T follicular helper cell (primary cell): ENCODE results near the gene PSPN.

ENCODE experiments used
- DNase-seq: peaks from one replicate; pipeline ENCODE4 v3.0.0-alpha.2; 2020; ENCODE audit warnings: low read depth
- total RNA-seq, 2 experiments: gene quantifications; one replicate each; lab custom pipeline; 2026; lab: John Stamatoyannopoulos, UW

Gene PSPN
- total RNA-seq = 2.8 to 4.9 reads per million in 2 experiments

GRCh38 chr19:6375411-6376010 is at the start of gene PSPN:
Gene PSPN, minus strand, starts transcription at chr19:6375933. Its CDS starts 84 bp downstream, at chr19:6375849.
- no peak for DNase-seq

- DNase-seq = peak; percentile 99
These were observed 49.4 kb upstream of the PSPN start for GRCh38 chr19:6424939-6425731.

- no peak for DNase-seq
These were observed 48.6 kb upstream of the PSPN start, which contains the start of gene KHSRP for GRCh38 chr19:6424195-6424938. Gene KHSRP, minus strand, starts transcription at chr19:6424811. Its CDS starts 110 bp downstream, at chr19:6424701.

- DNase-seq = no peak
These were observed 47.9 kb upstream of the PSPN start for GRCh38 chr19:6423499-6424194.

GRCh38 chr19:6421075-6422014 is 45.6 kb upstream of the PSPN start:
- no peak for DNase-seq

- DNase-seq = no peak
These were observed 42.8 kb upstream of the PSPN start for GRCh38 chr19:6418562-6418932.

GRCh38 chr19:6417713-6418561 is 42.2 kb upstream of the PSPN start:
- DNase-seq = no peak

- no peak for DNase-seq
These were observed 41.1 kb upstream of the PSPN start for GRCh38 chr19:6416658-6417405.

GRCh38 chr19:6415591-6416190 is 40.0 kb upstream of the PSPN start:
- no peak for DNase-seq

GRCh38 chr19:6414793-6415590 is 39.3 kb upstream of the PSPN start:
- DNase-seq = no peak

- no peak for DNase-seq
These were observed 38.2 kb upstream of the PSPN start for GRCh38 chr19:6413721-6414643.

- DNase-seq = no peak
These were observed 37.6 kb upstream of the PSPN start for GRCh38 chr19:6413291-6413690.

GRCh38 chr19:6412447-6413091 is 36.8 kb upstream of the PSPN start:
- DNase-seq = no peak

GRCh38 chr19:6412061-6412446 is 36.3 kb upstream of the PSPN start:
- DNase-seq = no peak

GRCh38 chr19:6409346-6409745 is 33.6 kb upstream of the PSPN start:
- no peak for DNase-seq

GRCh38 chr19:6406401-6406800 is 30.7 kb upstream of the PSPN start:
- no peak for DNase-seq
